HepG2 (cell line): ENCODE results near the gene GPRIN1. TPM values are rescaled to one million over a fixed set of nuclear protein-coding genes. Genes with fewer than 3 reads are reported as not detected.

Experiments used
- ATAC-seq: fragments of 200-7000 bp; cut with Tn5 transposase; 3 replicates; pipeline ENCODE4 v1.9.1; 2020; ENCODE audit warnings: mild to moderate bottlenecking, moderate library complexity
- BruUV-seq: library from RNA; stranded (reverse); fragments of 400-500 nt; replicated peaks from 2 replicates; lab custom pipeline; 2021; lab: Mats Ljungman, UMichigan
- CTCF ChIA-PET: fragments of 300-600 bp; formaldehyde crosslinking; extraction: SDS; loops from one replicate; lab custom pipeline; 2021; ENCODE audit warnings: low total read pairs, inconsistent platforms, low intra/inter-chr PET ratio; lab: Yijun Ruan, JAX
- POLR2A ChIA-PET: fragments of 350-600 bp; sonication (Branson Sonifier 250); formaldehyde crosslinking; loops from one replicate; lab custom pipeline; 2020; ENCODE audit warnings: antibody characterized with exemption, inconsistent platforms; lab: Yijun Ruan, JAX
- DNase-seq: peaks from one replicate; pipeline ENCODE4 v3.0.0-alpha.2; 2015; ENCODE audit warnings: low spot score
- FAIRE-seq: peaks from 3 replicates; lab custom pipeline; 2011; peaks lifted over from hg19 to GRCh38; lab: Jason Lieb, UNC
- H2AFZ ChIP-seq: one replicate; pipeline ENCODE4 v1.6.1; 2011; ENCODE audit warnings: low read length, inconsistent platforms
- H3K27ac ChIP-seq: fragments of 300-600 bp; 3 replicates; pipeline ENCODE4 v1.8.0; 2011; ENCODE audit warnings: mixed run types, mild to moderate bottlenecking, mixed read lengths, low read length, inconsistent platforms; ENCODE audit not compliant: insufficient read depth; ENCODE audit errors: extremely low read length
- H3K27me3 ChIP-seq, 2 experiments: fragments of 200-600 bp in 1 of 2; 2 replicates in 1 of 2; 3 replicates in 1 of 2; pipeline versions ENCODE4 v1.6.0 to v1.8.0; 2011; ENCODE audit warnings: low read length in 2 of 2, mild to moderate bottlenecking in 2 of 2, moderate library complexity in 2 of 2, inconsistent platforms in 1 of 2; ENCODE audit not compliant: insufficient read depth in 2 of 2, control insufficient read depth in 1 of 2
- H3K36me3 ChIP-seq, 2 experiments: fragments of 200-600 bp in 1 of 2; replicated peaks in 1 of 2; 2 replicates in 1 of 2; 3 replicates in 1 of 2; pipeline versions ENCODE4 v1.5.1 to v1.8.0; 2011; ENCODE audit warnings: low read length in 2 of 2, inconsistent platforms in 1 of 2; ENCODE audit not compliant: insufficient read depth in 2 of 2, control insufficient read depth in 1 of 2
- H3K4me1 ChIP-seq: 2 replicates; pipeline ENCODE4 v1.5.1; 2012; ENCODE audit warnings: low read length, inconsistent platforms; ENCODE audit not compliant: insufficient read depth
- H3K4me2 ChIP-seq: 2 replicates; pipeline ENCODE4 v1.6.0; 2011; ENCODE audit warnings: low read depth, low read length, inconsistent platforms
- H3K4me3 ChIP-seq, 3 experiments: fragments of 200-600 bp in 1 of 3; sonication (generic), shearing (Covaris generic) in 1 of 3; replicated peaks in 1 of 3; 2 replicates each; pipeline ENCODE4 v1.5.1; 2011 to 2016; ENCODE audit warnings: low read length in 3 of 3, inconsistent platforms in 2 of 3, low read depth in 2 of 3, mild to moderate bottlenecking in 2 of 3, control low read depth in 1 of 3, mixed read lengths in 1 of 3; ENCODE audit not compliant: insufficient read depth in 1 of 3
- H3K79me2 ChIP-seq: one replicate; pipeline ENCODE4 v1.6.1; 2011; ENCODE audit warnings: low read length, inconsistent platforms; ENCODE audit not compliant: insufficient read depth
- H3K9ac ChIP-seq: 2 replicates; pipeline ENCODE4 v1.6.0; 2011; ENCODE audit warnings: mild to moderate bottlenecking, low read depth, low read length, inconsistent platforms; ENCODE audit not compliant: insufficient read depth
- H3K9me3 ChIP-seq: 2 replicates; pipeline ENCODE4 v1.5.1; 2012; ENCODE audit warnings: mild to moderate bottlenecking, low read length
- H4K20me1 ChIP-seq: 2 replicates; pipeline ENCODE4 v1.6.0; 2011; ENCODE audit warnings: inconsistent platforms, mild to moderate bottlenecking, low read length, moderate library complexity; ENCODE audit not compliant: insufficient read depth
- ASH2L ChIP-seq: fragments of 300-600, 200-600 bp; sonication (generic); IDR thresholded peaks from 2 replicates; pipeline ENCODE4 v1.7.0; 2017; ENCODE audit warnings: low read depth, mild to moderate bottlenecking, moderate library complexity, mixed read lengths, low read length; ENCODE audit not compliant: insufficient read length
- MAF1 ChIP-seq: sonication (generic); formaldehyde crosslinking; IDR thresholded peaks from 2 replicates; pipeline ENCODE4 v1.5.0; 2020; ENCODE audit warnings: missing genetic modification reagents, borderline replicate concordance
- NCOA5 ChIP-seq: sonication (generic); formaldehyde crosslinking; IDR thresholded peaks from 2 replicates; pipeline ENCODE4 v1.4.0; 2020; ENCODE audit warnings: missing genetic modification reagents
- PRMT3 ChIP-seq: sonication (generic); formaldehyde crosslinking; IDR thresholded peaks from 2 replicates; pipeline ENCODE4 v1.8.1; 2022; ENCODE audit warnings: low read depth, mild to moderate bottlenecking, moderate library complexity, missing genetic modification reagents, borderline replicate concordance
- SMC3 ChIP-seq: IDR thresholded peaks from 2 replicates; pipeline ENCODE4 v1.6.1; 2011; ENCODE audit warnings: low read length, improper control_type of control experiment
- TCF12 ChIP-seq, 2 experiments: fragments of 450-650 bp in 1 of 2; sonication (generic) in 1 of 2; formaldehyde crosslinking in 1 of 2; IDR thresholded peaks; 2 replicates each; pipeline versions ENCODE4 v1.6.1 to v1.8.0; 2017 to 2022; ENCODE audit warnings: antibody characterized with exemption in 1 of 2, mild to moderate bottlenecking in 1 of 2, missing genetic modification reagents in 1 of 2, moderate library complexity in 1 of 2
- UBTF ChIP-seq: sonication (generic); formaldehyde crosslinking; IDR thresholded peaks from 2 replicates; pipeline ENCODE4 v1.4.0; 2020; ENCODE audit warnings: mild to moderate bottlenecking, missing genetic modification reagents
- ZNF451 ChIP-seq: sonication (generic); formaldehyde crosslinking; IDR thresholded peaks from 2 replicates; pipeline ENCODE4 v1.5.0; 2020; ENCODE audit warnings: mild to moderate bottlenecking, missing genetic modification reagents
- ZNF562 ChIP-seq: sonication (generic); formaldehyde crosslinking; IDR thresholded peaks from 2 replicates; pipeline ENCODE4 v1.8.0; 2022; ENCODE audit warnings: missing genetic modification reagents, borderline replicate concordance
- ZNF703 ChIP-seq: sonication (generic); formaldehyde crosslinking; IDR thresholded peaks from 2 replicates; pipeline ENCODE4 v1.5.1; 2020; ENCODE audit warnings: missing genetic modification reagents, mild to moderate bottlenecking, moderate library complexity, borderline replicate concordance
- WGBS: methylation state at CpG from one replicate; pipeline ENCODE4 v1.1.6; 2017; ENCODE audit warnings: low lambda C conversion rate; 5-methylcytosine and 5-hydroxymethylcytosine counted together
- in situ Hi-C: cut with HindIII; loops from 2 replicates; pipeline ENCODE4 v1.10.0; 2017; ENCODE audit warnings: low pct_unique_long_range_greater_than_20kb; ENCODE audit not compliant: extremely low pct_ligation_motif_present
- intact Hi-C: fragments of 100-400 bp; cut with micrococcal nuclease; formaldehyde crosslinking; loops from one replicate; pipeline ENCODE4 v1.10.0; 2022; ENCODE audit not compliant: unreplicated experiment
- polyA plus RNA-seq, 8 experiments: library from polyadenylated mRNA; depleted of rRNA in 3 of 8; stranded (reverse) in 7 of 8; unstranded in 1 of 8; fragments of >200 nt; fragmentation: Illumina TruSeq in 4 of 8; extraction: Trizol in 4 of 8; gene quantifications; 2 replicates each; pipeline versions ENCODE4 v1.2.1 to v1.2.3, GENCODE V29; 2011 to 2016; ENCODE audit warnings: low read depth in 4 of 8, missing spikeins in 1 of 8, mixed read lengths in 1 of 8; ENCODE audit not compliant: insufficient read depth in 1 of 8
- total RNA-seq, 5 experiments: library from RNA; depleted of rRNA; stranded (reverse); fragments of >200 nt; fragmentation: Illumina TruSeq; extraction: Trizol; gene quantifications; 2 replicates each; pipeline ENCODE4 v1.2.3, GENCODE V29; 2016; ENCODE audit warnings: low read depth in 1 of 5
- TF ChIP-seq, protein P1 (sequence below): sonication (generic); formaldehyde crosslinking; IDR thresholded peaks from 2 replicates; pipeline ENCODE4 v1.5.0; 2020; ENCODE audit warnings: missing genetic modification reagents

The GPRIN1 gene
- total and polyA plus RNA-seq, 2 of the 13 experiments (the other 11 are each of a cell fraction or from before 2014, with no cell fraction given): 0.32 to 2.0 TPM

DNA sequence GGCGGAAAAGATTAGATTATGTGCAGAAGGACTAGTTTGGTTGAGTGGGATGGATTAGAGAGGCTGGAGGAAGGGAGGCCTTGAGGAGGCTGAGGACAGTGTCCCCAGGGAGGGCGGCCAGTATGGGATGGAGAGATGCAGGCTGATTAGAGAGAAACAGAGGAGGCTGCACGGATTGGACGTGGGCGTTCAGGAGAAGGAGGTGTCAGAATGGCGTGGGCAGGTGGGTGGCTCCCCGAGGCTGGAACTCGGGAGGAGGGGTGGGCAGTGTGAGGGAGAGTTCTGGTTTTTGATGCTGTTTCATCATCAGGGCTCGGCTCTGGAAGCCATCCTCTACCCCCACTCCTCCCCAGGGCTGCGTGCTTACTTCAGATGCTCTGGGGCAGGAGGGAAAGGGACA lies 47.8 kb downstream of the GPRIN1 start:
- H3K27me3 ChIP-seq: no peaks in the 10 kb centered on the region
- 95% methylated on average over 10 of the region's 10 CpGs for WGBS
- no peak overlapping the region for H3K4me3 ChIP-seq
- peaks cover 11% of the 10 kb centered on the region; the same call in 1 of the 2 replicates for H3K4me1 ChIP-seq
- ATAC-seq (no peak), FAIRE-seq (no peak), DNase-seq (no peak)
- H3K9ac ChIP-seq: no peak overlapping the region
- intact Hi-C loops (no loop called here), in situ Hi-C loops (no loop called here)
- ChIA-PET POLR2A (no interaction called here), CTCF (no interaction called here)
- no peak overlapping the region for H3K27ac ChIP-seq
- H2AFZ ChIP-seq: no peak overlapping the region
- no peaks in the 10 kb centered on the region for H3K79me2 ChIP-seq
- no peak overlapping the region for H3K4me2 ChIP-seq
- TF ChIP-seq SMC3: no peak
- no peak for TF ChIP-seq ZNF562
- no peak for TF ChIP-seq MAF1 (CRISPR knock-in tag)
- TF ChIP-seq ZNF451: no peak
- TF ChIP-seq NCOA5 (CRISPR knock-in tag): no peak
- no peak for TF ChIP-seq ZNF703 (CRISPR knock-in tag)
- TF ChIP-seq PRMT3 (CRISPR knock-in tag): no peak
- TF ChIP-seq ASH2L: no peak
- TF ChIP-seq UBTF (CRISPR knock-in tag): no peak
- TF ChIP-seq, protein P1, sequence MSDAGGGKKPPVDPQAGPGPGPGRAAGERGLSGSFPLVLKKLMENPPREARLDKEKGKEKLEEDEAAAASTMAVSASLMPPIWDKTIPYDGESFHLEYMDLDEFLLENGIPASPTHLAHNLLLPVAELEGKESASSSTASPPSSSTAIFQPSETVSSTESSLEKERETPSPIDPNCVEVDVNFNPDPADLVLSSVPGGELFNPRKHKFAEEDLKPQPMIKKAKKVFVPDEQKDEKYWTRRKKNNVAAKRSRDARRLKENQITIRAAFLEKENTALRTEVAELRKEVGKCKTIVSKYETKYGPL (CRISPR knock-in tag): no peak
- TF ChIP-seq TCF12 (IDR thresholded peaks at IDR 0.05): no peak
- TF ChIP-seq TCF12 (CRISPR knock-in tag; IDR thresholded peaks at IDR 0.05): no peak
- no peaks in the 10 kb centered on the region for H4K20me1 ChIP-seq
- H3K9me3 ChIP-seq: no peaks in the 10 kb centered on the region
- no peaks in the 10 kb centered on the region for H3K36me3 ChIP-seq
- BruUV-seq: no TSS peak
